ENCODE results near the gene SLC9A9.

- TF ChIP-seq, protein P1, sequence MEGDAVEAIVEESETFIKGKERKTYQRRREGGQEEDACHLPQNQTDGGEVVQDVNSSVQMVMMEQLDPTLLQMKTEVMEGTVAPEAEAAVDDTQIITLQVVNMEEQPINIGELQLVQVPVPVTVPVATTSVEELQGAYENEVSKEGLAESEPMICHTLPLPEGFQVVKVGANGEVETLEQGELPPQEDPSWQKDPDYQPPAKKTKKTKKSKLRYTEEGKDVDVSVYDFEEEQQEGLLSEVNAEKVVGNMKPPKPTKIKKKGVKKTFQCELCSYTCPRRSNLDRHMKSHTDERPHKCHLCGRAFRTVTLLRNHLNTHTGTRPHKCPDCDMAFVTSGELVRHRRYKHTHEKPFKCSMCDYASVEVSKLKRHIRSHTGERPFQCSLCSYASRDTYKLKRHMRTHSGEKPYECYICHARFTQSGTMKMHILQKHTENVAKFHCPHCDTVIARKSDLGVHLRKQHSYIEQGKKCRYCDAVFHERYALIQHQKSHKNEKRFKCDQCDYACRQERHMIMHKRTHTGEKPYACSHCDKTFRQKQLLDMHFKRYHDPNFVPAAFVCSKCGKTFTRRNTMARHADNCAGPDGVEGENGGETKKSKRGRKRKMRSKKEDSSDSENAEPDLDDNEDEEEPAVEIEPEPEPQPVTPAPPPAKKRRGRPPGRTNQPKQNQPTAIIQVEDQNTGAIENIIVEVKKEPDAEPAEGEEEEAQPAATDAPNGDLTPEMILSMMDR (IDR thresholded peaks at IDR 0.05), result no peak
- TF ChIP-seq POLR2A (IDR thresholded peaks at IDR 0.05) (no peak), POLR2AphosphoS5 (IDR thresholded peaks at IDR 0.05) (no peak), EP300 (IDR thresholded peaks at IDR 0.05) (no peak)
Measured at GRCh38 chr3:143764840-143765239, 83.4 kb downstream of the SLC9A9 start.

Measured in gastroesophageal sphincter (tissue), 3 donors.